SKM-1 treated with dmso at 0.1 percent for 144 hours (cell line): Measurements from ENCODE around the gene NFIA.

Experiments used
- DNase-seq: peaks from one replicate; lab custom pipeline; 2025; ENCODE audit not compliant: unreplicated experiment; lab: John Stamatoyannopoulos, UW

The NFIA gene

GRCh38 chr1:61285371-61285885 is 203.1 kb downstream of the NFIA start:
- no peak for DNase-seq

GRCh38 chr1:61287014-61287413 is 204.7 kb downstream of the NFIA start:
- no peak for DNase-seq

GRCh38 chr1:61287734-61288133 is 205.4 kb downstream of the NFIA start:
- no peak for DNase-seq

GRCh38 chr1:61289232-61290098 is 207.1 kb downstream of the NFIA start:
- no peak for DNase-seq

- no peak for DNase-seq
Observed at GRCh38 chr1:61290525-61290924, 208.2 kb downstream of the NFIA start.

- no peak for DNase-seq
Observed at GRCh38 chr1:61293197-61293596, 210.8 kb downstream of the NFIA start.

GRCh38 chr1:61293986-61294504 is 211.7 kb downstream of the NFIA start:
- DNase-seq: no peak

GRCh38 chr1:61294930-61295329 is 212.6 kb downstream of the NFIA start:
- no peak for DNase-seq

- DNase-seq: no peak
Observed at GRCh38 chr1:61295818-61296537, 213.6 kb downstream of the NFIA start.

GRCh38 chr1:61297887-61298286 is 215.5 kb downstream of the NFIA start:
- no peak for DNase-seq

- no peak for DNase-seq
Observed at GRCh38 chr1:61299463-61299862, 217.1 kb downstream of the NFIA start.

GRCh38 chr1:61300899-61301298 is 218.5 kb downstream of the NFIA start:
- DNase-seq: no peak

- DNase-seq: no peak
Observed at GRCh38 chr1:61301824-61302657, 219.7 kb downstream of the NFIA start.

GRCh38 chr1:61307422-61308142 is 225.2 kb downstream of the NFIA start:
- no peak for DNase-seq

GRCh38 chr1:61310057-61310456 is 227.7 kb downstream of the NFIA start:
- DNase-seq: no peak

- DNase-seq: no peak
Observed at GRCh38 chr1:61310538-61310937, 228.2 kb downstream of the NFIA start.

- no peak for DNase-seq
Observed at GRCh38 chr1:61313906-61314422, 231.6 kb downstream of the NFIA start.

GRCh38 chr1:61315011-61315410 is 232.7 kb downstream of the NFIA start:
- DNase-seq: no peak

GRCh38 chr1:61316493-61316892 is 234.1 kb downstream of the NFIA start:
- DNase-seq: no peak
